OCI-LY1 (cell line): ENCODE measurements around the gene CADM4.

ENCODE experiments used
- H2AFZ ChIP-seq: fragments of 200-600 bp; sonication (generic), shearing (Covaris generic); 2 replicates; pipeline ENCODE4 v1.6.0; 2014; ENCODE audit warnings: antibody characterized with exemption, mild to moderate bottlenecking, low read length
- H3F3A ChIP-seq: fragments of 200-600 bp; sonication (generic), shearing (Covaris generic); 2 replicates; pipeline ENCODE4 v1.6.0; 2014; ENCODE audit warnings: mild to moderate bottlenecking, antibody characterized with exemption, low read length, moderate library complexity; ENCODE audit not compliant: insufficient read depth
- H3K27ac ChIP-seq: fragments of 200-600 bp; sonication (generic); 2 replicates; pipeline ENCODE4 v1.5.1; 2014; ENCODE audit warnings: low read length, mixed run types, mild to moderate bottlenecking, low read depth; ENCODE audit not compliant: poor library complexity, severe bottlenecking
- H3K27me3 ChIP-seq: fragments of 200-600 bp; sonication (generic); 2 replicates; pipeline ENCODE4 v1.6.0; 2014; ENCODE audit warnings: antibody characterized with exemption, mild to moderate bottlenecking, low read length, moderate library complexity; ENCODE audit not compliant: insufficient read depth
- H3K36me3 ChIP-seq: fragments of 200-600 bp; sonication (generic); 2 replicates; pipeline ENCODE4 v1.6.1; 2014; ENCODE audit warnings: mild to moderate bottlenecking, antibody characterized with exemption, low read length, moderate library complexity, mixed read lengths; ENCODE audit not compliant: insufficient read depth
- H3K4me1 ChIP-seq: fragments of 200-600 bp; sonication (generic); 2 replicates; pipeline ENCODE4 v1.5.1; 2014; ENCODE audit warnings: mild to moderate bottlenecking, low read length, moderate library complexity; ENCODE audit not compliant: insufficient read depth, severe bottlenecking
- H3K4me2 ChIP-seq: fragments of 200-600 bp; sonication (generic), shearing (Covaris generic); 2 replicates; pipeline ENCODE4 v1.6.1; 2014; ENCODE audit warnings: low read length
- H3K4me3 ChIP-seq: fragments of 200-600 bp; sonication (generic); 2 replicates; pipeline ENCODE4 v1.5.1; 2014; ENCODE audit warnings: low read length, low read depth, mild to moderate bottlenecking, mixed read lengths; ENCODE audit not compliant: poor library complexity, severe bottlenecking
- H3K79me2 ChIP-seq: fragments of 200-600 bp; shearing (Covaris generic); 2 replicates; pipeline ENCODE4 v1.6.1; 2016; ENCODE audit warnings: mixed run types, low read length, mixed read lengths; ENCODE audit not compliant: insufficient read depth
- H3K9ac ChIP-seq: fragments of 200-600 bp; sonication (generic), shearing (Covaris generic); 2 replicates; pipeline ENCODE4 v1.6.1; 2014; ENCODE audit warnings: mild to moderate bottlenecking, low read length, mixed read lengths
- H3K9me2 ChIP-seq: fragments of 200-600 bp; sonication (generic), shearing (Covaris generic); 2 replicates; pipeline ENCODE4 v1.6.1; 2014; ENCODE audit warnings: low read depth, mild to moderate bottlenecking, low read length, mixed read lengths
- H3K9me3 ChIP-seq: fragments of 200-600 bp; shearing (Covaris generic); 2 replicates; pipeline ENCODE4 v1.6.1; 2014; ENCODE audit warnings: low read length, mixed read lengths
- H4K20me1 ChIP-seq: fragments of 200-600 bp; sonication (generic), shearing (Covaris generic); 2 replicates; pipeline ENCODE4 v1.6.0; 2016; ENCODE audit warnings: mild to moderate bottlenecking, low read length; ENCODE audit not compliant: insufficient read depth
- CTCF ChIP-seq: fragments of 200-600 bp; sonication (generic), shearing (Covaris generic); IDR thresholded peaks from 2 replicates; pipeline ENCODE4 v1.5.1; 2017; ENCODE audit warnings: mild to moderate bottlenecking, antibody characterized with exemption, low read length, moderate library complexity, mixed read lengths
- EZH2 ChIP-seq: fragments of 200-600 bp; sonication (generic), shearing (Covaris generic); IDR thresholded peaks from 2 replicates; pipeline ENCODE4 v1.8.0; 2017; ENCODE audit warnings: borderline replicate concordance, mixed run types, mild to moderate bottlenecking, antibody characterized with exemption, low read length, moderate library complexity, mixed read lengths

The CADM4 gene

DNA sequence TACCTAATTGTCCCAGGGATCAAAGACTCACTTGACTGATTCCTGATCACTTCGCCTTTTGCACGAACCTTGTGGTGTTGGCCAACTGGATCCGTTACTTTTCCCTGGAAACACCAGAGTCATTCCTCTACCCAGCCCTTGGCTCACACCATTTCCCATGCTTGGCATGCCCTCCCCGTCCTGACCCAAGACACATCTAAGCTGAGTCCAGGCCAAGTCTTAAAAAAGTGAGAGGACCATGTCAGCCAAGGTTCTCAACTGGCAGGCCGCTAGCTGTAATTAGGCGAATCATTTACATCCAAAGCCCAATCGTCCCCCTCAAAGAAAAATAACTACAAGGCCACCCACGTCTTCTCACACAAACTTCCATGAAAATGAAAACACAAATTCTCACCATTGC, 18.8 kb upstream of the CADM4 start:
- H3K36me3 ChIP-seq: no peaks in the 10 kb centered on the region
- no peak overlapping the region for H2AFZ ChIP-seq
- H4K20me1 ChIP-seq: no peaks in the 10 kb centered on the region
- no peak overlapping the region for H3K4me2 ChIP-seq
- H3K4me1 ChIP-seq: no peaks in the 10 kb centered on the region
- H3K27ac ChIP-seq: no peak overlapping the region
- H3K9ac ChIP-seq: no peak overlapping the region
- no peaks in the 10 kb centered on the region for H3K9me3 ChIP-seq
- no peak overlapping the region for H3K4me3 ChIP-seq
- no peaks in the 10 kb centered on the region for H3K9me2 ChIP-seq
- TF ChIP-seq CTCF (no peak), EZH2 (no peak)
- H3K79me2 ChIP-seq: no peaks in the 10 kb centered on the region
- H3K27me3 ChIP-seq: peaks cover 8% of the 10 kb centered on the region; the same call in 1 of the 2 replicates
- H3F3A ChIP-seq: no peaks in the 10 kb centered on the region

GRCh38 chr19:43658001-43658400, 18.4 kb upstream of the CADM4 start:
- H3K4me2 ChIP-seq: no peak overlapping the region
- no peaks in the 10 kb centered on the region for H3K36me3 ChIP-seq
- no peaks in the 10 kb centered on the region for H4K20me1 ChIP-seq
- no peak overlapping the region for H3K4me3 ChIP-seq
- no peak overlapping the region for H3K9ac ChIP-seq
- no peak overlapping the region for H3K27ac ChIP-seq
- no peak overlapping the region for H2AFZ ChIP-seq
- TF ChIP-seq EZH2: no peak
- TF ChIP-seq CTCF: no peak
- no peaks in the 10 kb centered on the region for H3K4me1 ChIP-seq
- no peaks in the 10 kb centered on the region for H3K9me3 ChIP-seq
- H3F3A ChIP-seq: no peaks in the 10 kb centered on the region
- no peaks in the 10 kb centered on the region for H3K9me2 ChIP-seq
- H3K79me2 ChIP-seq: no peaks in the 10 kb centered on the region
- peaks cover 8% of the 10 kb centered on the region; the same call in 1 of the 2 replicates for H3K27me3 ChIP-seq

DNA sequence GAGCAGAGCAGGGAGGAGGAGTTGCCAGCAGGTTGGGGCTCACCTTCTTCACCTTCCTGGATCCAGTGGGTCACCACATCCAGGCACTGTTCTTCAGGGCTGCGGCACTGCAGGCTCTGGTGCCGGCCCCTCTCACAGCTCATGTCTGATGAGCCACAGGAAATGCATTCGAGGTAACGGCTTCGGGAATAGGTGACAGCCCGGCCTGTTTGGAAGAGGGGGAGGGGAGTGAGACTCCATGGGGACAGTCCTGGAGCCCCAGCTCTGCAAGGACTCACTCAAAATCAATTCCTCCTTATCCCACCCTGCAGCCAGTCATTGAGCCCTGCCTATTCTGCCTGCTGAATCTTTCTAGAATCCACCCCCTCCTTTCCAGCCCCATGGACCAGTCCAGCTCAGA, 16.8 kb upstream of the CADM4 start:
- no peaks in the 10 kb centered on the region for H3K9me2 ChIP-seq
- peaks cover 4% of the 10 kb centered on the region for H3K4me1 ChIP-seq
- H3K36me3 ChIP-seq: no peaks in the 10 kb centered on the region
- H3K9ac ChIP-seq: no peak overlapping the region
- H4K20me1 ChIP-seq: no peaks in the 10 kb centered on the region
- no peak overlapping the region for H3K4me2 ChIP-seq
- no peak overlapping the region for H3K4me3 ChIP-seq
- no peaks in the 10 kb centered on the region for H3K9me3 ChIP-seq
- TF ChIP-seq EZH2: no peak
- TF ChIP-seq CTCF: no peak
- H3K27ac ChIP-seq: no peak overlapping the region
- no peak overlapping the region for H2AFZ ChIP-seq
- H3F3A ChIP-seq: no peaks in the 10 kb centered on the region
- H3K79me2 ChIP-seq: no peaks in the 10 kb centered on the region
- peaks cover 8% of the 10 kb centered on the region; the same call in 1 of the 2 replicates for H3K27me3 ChIP-seq
